NCI-H187 treated with DMSO at 0.1 percent for 48 hours (cell line): ENCODE data around the gene COLEC11.

ENCODE experiments used
- DNase-seq: peaks from one replicate; lab custom pipeline; 2025; lab: John Stamatoyannopoulos, UW

Gene COLEC11

DNA sequence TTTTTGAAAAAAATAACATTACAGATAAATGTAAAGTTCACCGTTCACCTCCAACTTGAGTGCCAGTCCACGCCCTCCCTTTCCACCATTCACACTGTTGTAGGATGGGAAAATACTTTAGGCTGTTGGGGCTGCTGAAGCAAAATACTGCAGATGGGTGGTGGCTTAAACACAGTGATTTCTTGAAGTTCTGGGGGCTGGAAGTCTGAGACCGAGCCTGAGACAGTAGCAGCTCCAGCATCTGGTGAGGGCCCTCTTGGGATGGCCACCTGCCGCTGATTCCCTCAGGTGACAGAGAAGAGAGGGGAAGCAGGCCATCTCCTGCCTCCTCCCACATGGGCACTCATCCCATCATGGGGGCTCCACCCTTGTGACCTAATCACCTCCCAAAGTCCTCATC, 80.8 kb downstream of the COLEC11 start:
- DNase-seq = no peak

DNA sequence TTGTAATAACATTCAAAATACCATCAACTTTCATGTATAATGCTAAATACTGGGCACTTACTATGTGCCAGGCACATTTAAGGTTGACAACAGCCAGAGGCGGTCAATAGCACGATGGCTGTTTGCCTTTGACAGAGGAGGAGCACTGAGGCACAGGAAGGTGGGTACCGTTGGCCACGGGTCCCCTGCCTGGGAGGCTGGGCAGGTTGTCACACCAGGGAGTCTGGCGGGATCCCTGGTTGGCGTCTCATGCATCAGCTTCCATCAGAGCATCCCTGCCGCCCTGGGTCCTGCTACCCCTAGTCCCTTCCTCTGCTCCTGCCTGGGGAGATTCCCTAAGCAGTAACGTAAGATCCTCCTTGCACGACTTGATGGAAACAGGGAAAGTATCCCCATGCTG, 82.5 kb downstream of the COLEC11 start:
- no peak for DNase-seq

- no peak for DNase-seq
Observed at GRCh38 chr2:3678212-3678611, 83.3 kb downstream of the COLEC11 start.

DNA sequence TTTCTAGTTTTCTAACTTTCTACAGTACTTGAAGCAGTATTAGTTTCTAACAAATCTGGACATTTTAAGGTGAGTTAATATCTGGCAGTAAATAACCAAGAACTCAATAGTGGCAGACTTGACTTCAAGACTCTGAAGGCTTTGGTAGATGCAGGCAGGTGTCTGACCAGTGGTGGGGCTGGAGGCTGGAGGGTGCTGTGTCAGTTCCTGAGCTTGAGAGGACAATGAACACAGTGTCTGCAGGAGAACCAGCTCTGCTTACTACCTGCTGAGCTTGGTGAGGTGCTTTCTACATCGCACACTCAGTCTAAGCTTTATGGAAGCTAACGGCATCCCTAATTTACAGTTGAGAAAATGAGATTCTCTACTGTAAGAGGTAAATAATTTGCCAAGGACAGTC, 84.3 kb downstream of the COLEC11 start:
- no peak for DNase-seq

- no peak for DNase-seq
Observed at GRCh38 chr2:3679616-3680393, 84.9 kb downstream of the COLEC11 start.

- DNase-seq = no peak
Observed at GRCh38 chr2:3680548-3681345, 85.8 kb downstream of the COLEC11 start.

GRCh38 chr2:3681625-3682024, 86.7 kb downstream of the COLEC11 start:
- no peak for DNase-seq

- no peak for DNase-seq
Observed at GRCh38 chr2:3682811-3683210, 87.9 kb downstream of the COLEC11 start.

DNA sequence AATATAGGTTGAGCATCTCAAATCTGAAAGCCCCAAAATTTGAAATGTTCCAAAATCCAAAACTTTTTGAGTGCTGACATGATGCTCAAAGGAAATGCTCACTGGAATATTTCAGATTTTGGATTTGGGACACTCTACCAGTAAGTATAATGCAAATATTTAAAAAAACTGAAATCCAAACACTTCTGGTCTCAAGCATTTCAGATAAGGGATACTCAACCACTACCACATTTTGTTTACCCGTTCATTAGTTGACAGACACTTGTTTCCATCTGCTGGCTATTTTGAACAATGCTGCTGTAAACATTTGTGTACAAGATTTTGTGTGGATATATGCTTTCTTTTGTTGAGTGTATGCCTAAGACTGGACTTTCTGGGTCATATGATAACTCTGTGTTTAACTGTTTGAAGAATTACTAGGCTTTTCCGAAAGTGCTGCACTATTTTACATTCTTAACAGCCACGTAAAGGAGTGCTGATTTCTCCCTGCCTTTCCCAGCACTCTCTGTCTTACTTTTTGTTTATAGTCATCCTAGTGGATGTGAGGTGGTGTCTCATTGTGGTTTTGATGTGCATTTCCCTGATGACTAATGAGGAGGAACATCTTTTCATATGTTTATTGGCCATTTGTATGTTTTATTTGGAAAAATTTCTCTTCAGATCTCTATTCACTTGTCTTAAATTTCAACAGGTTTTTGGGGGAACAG, 89.0 kb downstream of the COLEC11 start:
- no peak for DNase-seq

- DNase-seq = no peak
Observed at GRCh38 chr2:3689998-3690748, 95.3 kb downstream of the COLEC11 start.

DNA sequence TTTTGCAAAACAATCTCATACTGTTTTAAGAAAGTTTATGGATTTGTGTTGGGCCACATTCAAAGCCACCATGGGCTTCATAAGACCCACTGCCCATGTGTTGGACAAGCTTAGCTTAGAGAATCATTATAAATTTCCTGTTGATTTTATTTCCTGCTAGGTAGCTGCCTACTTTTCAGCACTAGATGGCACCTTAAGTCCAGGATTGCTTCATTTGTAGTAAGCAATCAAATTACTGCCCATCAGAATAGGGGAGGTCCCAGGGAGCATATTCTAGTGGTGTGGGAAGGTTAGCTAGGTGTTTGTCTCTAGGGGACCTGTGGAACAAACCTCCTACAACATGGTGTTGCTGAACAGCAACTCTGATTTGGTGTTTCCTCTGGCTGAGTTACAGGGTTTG, 97.5 kb downstream of the COLEC11 start:
- DNase-seq = no peak
